NCI-H1092 treated with DMSO at 0.1 percent for 48 hours (cell line): ENCODE data around the gene THY1.
"Not testable (repeated sequence)": the region's sequence is repeated elsewhere in the genome, so short reads cannot be mapped to it uniquely, and the experiment has no call there.

Experiments
- DNase-seq: peaks from one replicate; lab custom pipeline; 2025; lab: John Stamatoyannopoulos, UW

Gene THY1

DNA sequence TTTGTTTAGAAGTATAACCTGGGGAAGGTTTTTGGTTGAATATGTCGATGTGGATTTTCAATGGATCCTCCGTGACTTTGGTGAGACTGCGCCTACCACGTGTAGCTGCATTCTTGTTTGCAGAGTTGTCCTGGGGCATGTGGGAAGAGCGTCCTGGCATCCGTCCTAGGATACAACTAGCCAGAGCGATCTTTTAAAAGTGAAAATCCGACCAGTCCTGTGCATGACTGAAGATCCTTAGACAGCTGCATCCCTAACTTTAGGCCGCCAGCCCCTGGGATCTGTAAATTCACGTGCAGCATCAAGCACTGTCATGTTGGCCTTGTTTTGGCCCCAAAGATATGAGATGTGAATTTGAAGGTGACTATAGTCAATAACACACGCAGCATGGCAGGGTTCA lies 22.4 kb upstream of the THY1 start:
- DNase-seq, result no peak

DNA sequence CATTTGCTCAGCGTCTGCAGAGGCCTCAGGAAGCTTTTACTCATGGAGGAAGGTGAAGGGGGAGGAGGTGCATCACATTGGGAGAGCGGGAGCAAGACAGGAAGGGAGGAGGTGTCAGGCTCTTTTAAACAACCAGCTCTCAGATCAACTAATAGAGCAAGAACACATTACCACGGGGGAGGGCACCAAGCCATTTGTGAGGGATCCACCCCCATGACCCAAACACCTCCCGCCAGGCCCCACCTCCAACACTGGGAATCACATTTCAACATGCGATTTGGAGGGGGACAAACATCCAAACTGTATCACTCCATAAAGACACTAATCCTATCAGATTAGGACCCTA lies 18.9 kb upstream of the THY1 start:
- DNase-seq, result no peak

DNA sequence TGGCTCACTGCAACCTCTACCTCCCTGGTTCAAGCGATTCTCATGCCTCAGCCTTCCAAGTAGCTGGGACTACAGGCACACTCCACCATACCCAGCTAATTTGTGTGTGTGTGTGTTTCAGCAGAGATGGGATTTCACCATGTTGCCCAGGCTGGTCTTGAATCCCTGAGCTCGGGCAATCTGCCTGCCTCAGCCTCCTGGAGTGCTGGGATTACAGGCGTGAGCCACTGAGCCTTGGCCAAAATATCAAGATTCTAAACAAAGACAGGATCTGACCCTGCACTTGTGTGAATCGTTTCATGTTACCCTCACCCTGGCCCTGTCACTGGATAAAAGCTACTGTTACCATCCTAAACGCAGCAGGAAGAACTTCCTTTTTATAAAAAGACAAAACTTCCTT lies 15.6 kb upstream of the THY1 start:
- no peak for DNase-seq

DNA sequence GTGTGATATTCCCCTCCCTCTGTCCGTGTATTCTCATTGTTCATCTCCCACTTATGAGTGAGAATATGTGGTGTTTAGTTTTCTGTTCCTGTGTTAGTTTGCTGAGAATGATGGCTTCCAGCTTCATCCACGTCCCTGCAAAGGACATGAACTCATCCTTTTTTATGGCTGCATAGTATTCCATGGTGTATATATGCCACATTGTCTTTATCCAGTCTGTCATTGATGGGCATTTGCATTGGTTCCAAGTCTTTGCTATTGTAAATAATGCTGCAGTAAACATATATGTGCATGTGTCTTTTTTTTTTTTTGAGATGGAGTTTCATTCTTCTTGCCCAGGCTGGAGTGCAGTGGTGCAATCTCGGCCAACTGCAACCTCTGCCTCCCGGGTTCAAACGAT lies 14.5 kb upstream of the THY1 start:
- DNase-seq, result not testable (repeated sequence)

DNA sequence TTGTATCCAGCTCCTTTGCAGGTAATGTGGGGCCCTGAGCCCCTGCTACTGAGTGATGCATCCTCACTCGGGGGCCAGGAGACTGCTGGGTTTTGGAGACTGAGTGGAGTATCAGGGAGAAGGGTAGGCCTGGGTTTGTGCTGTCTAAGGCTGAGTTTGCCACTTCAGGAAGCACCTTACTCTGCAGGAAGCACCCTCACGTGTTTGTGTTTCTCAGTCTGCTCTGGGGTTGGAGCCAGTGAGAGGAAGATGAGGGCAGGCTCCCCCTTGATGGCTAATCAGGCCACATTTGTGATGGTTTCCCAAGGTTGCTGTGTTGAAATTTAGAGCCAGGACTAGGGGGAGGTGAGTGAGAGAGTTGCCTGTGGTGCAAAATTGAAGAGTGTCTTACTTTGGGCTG lies 13.7 kb upstream of the THY1 start:
- DNase-seq, result no peak

DNA sequence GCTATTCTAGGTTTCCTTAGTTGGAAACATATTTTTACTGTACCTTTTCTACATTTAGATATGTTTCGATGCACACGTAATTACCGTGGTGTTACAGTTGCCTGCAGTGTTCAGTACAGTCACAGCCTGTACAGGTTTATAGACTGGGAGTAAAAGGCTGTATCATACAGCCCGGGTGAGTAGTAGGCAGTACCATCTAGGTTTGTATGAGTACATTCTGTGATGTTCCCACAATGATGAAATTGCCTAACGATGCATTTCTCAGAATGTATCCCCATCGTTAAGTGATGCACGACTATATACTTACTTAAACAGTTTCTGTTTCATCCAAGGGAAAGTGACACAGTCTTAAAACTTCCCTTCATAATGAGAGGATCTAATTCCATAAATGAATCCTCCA lies 13.1 kb upstream of the THY1 start:
- no peak for DNase-seq

DNA sequence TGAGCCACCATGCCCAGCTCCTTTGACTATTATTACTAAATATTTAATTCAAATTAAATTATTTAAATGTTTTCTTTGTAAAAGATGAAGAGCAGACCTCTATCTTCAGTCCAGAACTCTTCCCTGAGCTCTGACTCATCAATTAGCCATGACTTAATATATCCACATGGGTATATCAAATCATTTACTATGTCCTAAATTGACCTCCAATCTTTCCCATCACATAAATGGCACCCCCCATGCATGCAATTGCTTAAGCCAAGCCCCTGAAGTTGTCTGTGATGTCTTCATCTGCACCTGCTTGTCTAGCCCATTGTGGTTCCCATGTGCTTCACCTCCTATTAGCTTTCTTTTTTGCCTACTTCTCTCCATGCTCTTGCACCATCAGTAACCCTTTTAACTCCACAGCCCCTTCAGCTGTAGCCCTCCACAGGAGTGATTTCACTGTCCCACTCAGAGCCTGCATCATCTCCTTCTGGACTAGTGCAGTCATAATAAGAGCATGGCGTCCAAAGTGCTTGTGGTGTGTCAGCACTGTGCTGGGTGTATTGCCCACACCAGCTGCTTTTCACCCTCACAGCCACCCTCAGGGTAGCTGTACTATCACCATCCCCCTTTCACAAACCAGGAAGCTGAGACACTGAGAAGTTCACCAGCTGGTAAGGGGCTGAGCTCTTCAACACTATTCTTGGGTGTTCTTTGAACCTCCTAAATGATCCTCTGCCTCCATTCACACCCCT lies 11.8 kb upstream of the THY1 start:
- no peak for DNase-seq

DNA sequence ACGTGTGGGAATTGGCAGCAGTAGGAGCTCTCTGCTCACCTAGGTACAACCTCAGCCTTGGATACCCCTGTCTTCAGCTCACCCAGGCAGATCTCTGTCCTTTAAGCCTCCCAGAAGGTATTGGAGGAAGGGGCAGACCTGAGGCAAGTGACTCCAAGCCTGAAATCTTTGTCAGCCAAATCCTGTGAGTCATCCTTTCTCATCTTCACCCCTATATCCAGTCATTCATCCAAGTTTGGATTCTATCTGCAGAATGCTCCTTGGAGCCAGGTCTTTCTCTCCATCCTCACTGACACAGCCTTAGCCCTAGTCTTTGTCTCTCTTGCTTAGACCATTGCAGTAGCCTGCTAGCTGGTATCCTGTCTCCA lies 10.4 kb upstream of the THY1 start:
- DNase-seq, result no peak

DNA sequence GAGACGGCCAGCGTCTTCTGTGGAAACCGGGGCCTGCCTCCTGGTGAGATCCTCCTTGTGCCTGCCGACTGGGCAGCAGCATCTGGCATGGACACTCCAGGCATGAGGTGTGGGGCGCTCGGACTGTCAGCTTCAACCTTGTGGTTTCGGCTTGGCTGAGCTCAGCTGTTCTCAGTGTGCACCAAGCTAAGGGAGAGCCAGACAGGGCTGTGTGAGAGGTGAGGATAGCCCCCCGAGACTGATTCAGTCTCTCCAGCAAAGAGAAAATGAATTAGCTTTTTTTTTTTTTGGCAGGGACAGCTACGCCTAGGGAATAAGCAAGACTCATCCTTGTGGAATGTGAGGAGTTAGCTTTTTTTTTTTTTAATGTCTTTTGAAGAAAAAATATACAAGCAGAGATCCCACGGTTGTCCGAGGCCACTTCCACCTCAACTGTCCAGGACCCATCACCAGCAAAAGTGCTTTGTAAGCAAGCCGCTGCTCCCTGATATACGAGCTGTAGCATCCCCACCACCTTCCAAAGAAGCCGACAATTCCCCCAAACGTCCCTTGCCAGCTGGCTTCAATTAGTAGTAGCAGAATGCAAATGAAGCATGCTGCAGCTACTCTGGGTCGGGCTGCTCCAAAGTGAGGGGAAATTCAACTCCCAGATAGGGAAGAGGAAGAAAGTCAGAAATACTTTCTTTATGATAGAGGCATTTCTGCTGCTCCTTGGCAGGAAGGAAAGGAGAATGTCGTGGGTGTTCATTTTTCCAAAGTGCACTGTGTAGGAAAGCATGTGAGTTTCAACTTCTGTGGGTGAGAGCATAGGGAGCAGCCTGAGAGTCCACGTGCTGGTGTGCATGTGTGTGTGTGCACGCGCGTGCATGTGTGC lies 9.7 kb upstream of the THY1 start:
- DNase-seq, result no peak

DNA sequence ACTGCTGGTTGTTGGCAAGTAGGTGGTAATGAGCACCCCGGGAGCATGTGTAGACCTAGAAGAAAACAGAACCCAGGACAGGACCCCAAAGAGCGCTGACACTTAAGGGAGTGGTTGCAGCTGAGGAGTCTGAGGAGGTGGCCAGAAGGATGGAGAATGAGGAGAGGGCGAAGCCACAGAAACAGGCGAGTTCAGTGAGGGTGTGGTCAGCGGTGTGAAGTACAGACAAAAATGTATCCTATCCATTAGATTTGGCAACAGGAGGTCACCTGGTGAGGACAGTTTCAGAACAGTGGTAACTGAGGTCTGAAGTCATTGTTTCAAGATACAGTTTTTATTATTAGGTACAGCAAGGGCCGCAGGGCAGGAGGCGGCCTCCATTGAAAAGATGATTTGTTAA lies 8.6 kb upstream of the THY1 start:
- no peak for DNase-seq

DNA sequence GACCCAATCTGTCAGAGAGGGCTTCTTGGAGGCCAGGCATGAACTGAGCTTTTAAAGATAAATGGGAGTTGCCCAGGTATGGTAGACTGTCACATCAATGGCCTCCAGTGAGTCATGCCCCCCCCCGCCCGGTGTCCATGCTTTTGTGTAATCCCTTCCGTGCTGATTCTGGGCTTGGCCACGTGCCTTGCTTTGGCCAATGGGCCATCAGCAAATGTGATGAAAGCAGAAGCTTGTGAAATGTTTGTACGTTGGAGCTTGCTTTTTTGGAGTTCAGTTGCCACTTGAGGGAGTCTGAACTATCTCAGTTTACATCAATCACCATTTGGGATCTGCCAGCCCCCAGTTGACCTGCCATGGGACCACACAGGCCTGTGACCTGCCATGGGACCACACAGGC lies 4.3 kb upstream of the THY1 start:
- no peak for DNase-seq

DNA sequence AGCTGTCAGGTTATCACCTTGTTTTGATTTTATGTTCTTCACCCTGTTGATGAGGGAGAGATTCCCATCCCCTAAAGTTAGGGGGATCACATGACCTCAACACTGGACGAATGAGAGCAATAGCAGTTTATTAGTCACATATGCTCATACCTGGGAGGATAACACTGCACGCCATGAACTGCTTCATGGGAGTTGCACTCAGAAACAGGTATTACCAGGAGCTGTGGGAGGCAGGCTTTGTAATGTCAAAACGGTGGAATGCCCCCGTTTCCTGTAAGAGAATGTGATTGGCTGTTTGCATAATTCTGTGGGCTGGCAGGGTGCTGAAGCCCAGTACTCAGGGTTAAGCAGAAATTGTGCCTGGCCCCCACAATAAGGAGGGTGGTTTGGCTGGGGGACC lies 3.2 kb upstream of the THY1 start:
- DNase-seq, result no peak

DNA sequence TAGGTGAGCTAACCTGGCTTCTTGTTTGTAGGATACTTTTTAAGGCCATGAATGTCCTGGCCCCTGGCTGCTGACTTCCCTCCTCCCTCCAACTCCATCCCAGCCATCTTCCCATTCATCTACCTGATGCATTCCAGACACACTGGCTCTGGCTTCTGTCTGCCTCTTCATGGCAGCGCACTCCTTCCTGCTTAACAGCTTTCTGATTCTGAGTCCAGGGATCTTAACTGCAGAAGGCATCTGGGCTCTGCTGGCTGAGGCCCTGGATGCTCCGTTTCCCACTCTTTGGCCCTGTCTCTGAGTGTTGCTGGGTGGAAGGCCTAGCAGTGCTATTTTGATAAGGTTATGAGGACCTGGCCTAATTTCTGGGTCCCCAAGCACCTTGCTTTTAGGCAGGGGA lies 1.8 kb upstream of the THY1 start:
- DNase-seq, result no peak

DNA sequence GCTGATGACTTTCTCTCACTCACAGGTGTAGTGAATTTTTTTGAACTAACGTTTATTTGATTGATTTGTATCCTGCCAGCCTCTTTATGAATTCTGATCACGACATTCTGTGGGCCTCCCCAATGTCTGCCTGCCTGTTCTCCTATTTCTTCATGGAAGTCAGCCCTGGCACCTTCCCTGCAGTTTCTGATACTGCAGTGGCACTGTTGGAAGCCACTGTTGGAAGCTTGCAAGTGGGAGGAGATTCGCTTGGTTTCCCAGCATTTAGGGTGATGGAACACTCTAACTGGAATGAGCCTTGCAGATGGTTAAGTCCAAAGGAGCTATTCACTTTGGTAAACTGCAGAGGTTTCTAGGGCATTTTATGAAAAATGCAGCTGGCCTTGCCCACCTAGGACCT lies 1.3 kb upstream of the THY1 start:
- DNase-seq, result no peak

DNA sequence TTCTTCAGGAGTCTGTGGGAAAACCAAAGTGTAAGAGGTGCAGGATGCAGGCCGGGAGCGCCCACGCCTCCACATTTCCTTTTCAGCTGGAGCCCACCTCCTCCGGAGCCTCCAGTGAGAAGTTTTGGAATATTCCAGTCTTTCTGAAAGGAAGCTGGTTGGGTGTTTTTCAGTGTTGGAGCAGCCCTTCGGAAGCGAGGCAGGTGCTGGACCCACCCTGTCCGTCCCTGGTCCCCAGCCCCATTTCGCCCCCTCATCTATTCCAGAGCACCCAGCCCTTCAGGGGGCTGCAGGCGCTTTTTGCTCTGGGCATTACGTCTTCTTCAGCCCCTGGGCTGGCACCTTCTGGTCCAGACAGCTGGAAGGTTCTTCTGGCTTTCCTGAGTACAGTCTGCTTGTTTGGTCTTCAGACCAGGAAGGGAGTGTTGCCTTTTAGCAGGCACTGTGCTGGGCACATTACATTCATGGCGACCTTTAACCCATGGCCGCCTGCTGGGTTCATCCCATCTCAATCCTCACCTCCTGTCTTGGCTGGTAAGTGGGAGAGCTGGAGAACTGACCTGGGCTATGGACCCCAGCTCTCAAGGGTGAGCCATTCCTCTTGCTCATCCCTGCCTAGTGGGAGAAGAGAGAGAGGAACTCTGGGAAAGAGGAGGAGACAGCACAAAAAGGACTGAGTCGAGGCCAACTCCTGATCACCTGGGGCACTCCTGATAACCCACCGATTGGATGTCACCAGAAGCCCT lies 710 bp upstream of the THY1 start:
- DNase-seq, result no peak

DNA sequence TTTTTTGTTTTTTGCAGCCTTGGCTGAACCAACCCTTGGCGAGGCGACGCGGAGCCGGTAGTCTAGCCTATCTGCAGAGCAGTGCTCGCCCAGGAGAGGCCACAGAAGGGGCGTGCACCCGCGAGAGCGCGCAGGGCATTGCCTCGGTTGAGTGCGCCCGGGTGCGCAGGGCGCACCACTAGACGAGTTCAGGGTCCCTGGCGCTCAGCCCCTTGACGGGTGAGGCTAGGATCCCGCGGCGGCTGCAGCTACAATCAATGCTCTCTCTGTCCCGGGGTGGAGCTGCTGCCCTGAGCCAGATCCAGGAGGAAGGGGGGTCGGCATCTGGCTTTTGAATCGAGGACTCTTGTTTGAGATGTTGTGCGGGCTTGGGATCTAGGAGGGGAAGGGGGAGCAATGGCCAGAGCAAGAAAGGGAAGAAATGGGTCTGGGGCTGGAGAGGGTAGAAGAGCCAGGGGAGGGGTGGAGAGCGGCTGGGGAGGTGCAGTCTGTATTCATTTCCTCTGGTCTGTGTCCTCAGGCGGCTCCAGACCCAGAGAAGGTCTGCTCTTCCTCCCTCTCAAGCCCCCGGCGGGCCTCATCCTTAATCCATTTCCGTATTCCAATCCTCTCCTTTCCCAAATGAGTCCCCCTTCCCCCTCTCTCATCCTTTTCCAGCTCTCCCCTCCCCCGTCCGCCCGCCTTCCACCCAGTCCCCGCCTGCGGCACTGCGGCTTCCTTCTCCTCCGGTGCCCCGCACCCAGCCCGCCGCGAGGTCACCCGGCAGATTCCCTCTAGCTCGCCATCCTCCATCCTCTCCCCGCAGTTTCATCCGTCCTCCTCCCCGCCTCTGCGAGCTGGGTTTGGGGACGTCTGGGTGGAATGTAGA lies 797 bp downstream of the THY1 start:
- peak; percentile 59 for DNase-seq

DNA sequence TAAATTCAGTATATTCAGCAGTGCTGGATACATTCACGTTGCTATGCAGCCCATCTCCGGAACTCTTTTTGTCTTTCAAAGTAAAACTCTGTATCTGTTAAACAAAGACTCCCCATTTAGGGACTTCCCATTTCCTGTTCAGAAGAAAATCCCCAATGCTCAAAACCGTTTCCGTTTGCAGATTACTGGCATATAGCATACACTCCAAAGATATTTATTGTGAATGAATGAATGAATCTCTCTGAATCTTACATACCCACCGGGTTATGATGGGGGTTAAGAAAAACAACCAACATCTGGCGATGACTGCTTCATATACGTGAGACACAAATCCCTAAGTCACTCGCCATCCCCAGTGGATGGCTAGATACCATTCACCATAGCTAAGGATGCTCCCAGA lies 1.6 kb downstream of the THY1 start:
- no peak for DNase-seq

DNA sequence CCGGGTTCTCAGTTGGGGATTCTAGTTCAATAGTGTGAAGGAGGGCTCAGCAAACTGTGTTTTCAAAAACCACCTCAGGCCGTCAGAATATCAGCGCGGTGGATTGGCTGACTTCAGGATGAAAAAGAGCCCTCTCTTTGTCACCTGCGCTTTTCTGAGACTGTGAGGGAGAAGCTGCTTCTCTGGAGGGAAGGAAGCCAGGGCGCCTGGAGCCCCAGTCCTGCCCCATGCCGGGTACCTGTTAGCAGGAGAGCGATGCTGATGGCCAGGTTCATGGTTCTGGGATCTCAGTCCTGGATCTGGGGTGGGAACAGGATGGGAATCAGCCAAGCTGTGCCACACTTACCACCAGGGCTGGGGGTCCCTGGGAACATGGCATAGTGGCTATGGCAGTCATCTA lies 2.3 kb downstream of the THY1 start:
- DNase-seq, result no peak

DNA sequence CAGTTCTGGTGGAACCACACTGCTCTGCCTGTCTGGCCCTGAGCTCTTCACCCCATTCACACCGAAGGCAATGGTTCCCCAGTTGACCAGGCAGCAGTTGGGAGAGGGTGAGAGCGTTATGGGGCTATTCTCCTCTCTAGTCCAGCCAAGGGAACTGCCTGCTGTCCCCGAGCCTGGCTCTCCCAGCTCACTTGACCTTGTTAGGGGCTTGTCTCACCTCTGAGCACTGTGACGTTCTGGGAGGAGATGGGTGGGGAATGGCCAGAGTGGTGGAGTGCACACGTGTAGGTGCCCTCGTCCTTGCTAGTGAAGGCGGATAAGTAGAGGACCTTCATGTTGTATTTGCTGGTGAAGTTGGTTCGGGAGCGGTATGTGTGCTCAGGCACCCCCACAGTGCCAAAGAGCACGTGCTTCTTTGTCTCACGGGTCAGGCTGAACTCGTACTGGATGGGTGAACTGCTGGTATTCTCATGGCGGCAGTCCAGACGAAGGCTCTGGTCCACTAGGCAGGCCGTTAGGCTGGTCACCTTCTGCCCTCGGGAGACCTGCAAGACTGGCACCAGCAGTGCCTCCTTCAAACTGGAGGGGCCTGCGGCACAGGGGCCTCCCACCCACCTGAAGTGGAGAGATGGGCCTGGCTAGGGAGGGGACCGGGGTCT lies 3.0 kb downstream of the THY1 start:
- DNase-seq, result no peak

DNA sequence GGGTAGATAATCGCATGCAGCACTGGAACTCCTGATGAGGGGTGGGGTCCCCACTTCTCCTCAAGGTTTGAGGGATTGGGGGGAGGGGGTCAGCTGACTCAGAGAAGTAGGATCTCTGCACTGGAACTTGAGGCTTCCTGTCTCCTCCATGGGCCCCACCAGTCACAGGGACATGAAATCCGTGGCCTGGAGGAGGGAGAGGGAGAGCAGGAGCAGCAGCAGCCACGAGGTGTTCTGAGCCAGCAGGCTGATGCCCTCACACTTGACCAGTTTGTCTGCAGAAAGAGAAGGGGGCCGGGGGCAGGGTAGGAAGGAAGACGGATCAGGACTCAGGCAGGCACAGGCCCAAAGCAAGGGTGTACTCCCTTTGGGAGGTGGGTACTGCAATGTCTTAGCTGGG lies 3.7 kb downstream of the THY1 start:
- no peak for DNase-seq

DNA sequence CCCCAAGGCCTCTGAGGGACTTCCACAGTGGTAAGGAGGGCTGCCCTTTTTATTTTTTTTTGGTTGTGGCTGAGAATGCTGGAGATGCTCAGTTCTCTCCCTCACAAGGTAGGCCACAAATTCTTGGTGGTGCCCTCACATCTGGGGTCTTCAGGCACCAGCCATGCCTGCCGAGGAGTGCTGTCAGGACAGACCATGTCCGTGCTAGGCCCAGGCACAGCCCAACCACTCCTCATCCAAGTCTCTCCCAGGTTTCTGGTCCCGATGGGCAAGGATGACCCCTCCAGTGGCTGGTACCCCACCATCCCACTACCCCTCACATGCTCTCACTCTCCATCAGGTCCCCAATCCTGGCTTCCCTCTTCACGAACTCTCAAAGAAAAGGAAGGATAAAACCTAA lies 4.2 kb downstream of the THY1 start:
- no peak for DNase-seq
